ENCODE results near the gene DOK4.
A peak's percentile ranks its signal among the peaks of the same experiment; 100 is the strongest.

Gene DOK4

DNA sequence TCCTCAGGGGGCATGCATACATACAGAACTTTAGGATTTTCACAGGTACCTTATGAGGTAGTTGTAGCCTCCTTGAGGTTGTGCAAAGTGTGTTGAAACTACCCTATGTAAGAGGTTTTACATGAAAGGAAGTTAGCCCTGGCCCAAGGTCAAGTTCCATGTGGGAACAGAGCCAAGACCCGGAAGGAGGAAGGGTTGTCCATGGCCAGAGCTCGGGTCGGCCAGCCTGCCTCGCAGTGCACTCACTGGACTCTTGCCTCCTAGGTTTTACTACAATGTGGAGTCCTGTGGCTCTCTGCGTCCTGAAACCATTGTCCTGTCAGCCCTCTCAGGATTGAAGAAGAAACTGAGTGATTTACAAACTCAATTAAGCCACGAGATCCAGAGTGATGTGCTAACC is 15.6 kb downstream of the DOK4 start:
- no peak overlapping the region for H3K4me3 ChIP-seq (ENCODE audit: low read length)
- DNase-seq (ENCODE audit: low read depth) = no peak
- TF ChIP-seq, protein P1, sequence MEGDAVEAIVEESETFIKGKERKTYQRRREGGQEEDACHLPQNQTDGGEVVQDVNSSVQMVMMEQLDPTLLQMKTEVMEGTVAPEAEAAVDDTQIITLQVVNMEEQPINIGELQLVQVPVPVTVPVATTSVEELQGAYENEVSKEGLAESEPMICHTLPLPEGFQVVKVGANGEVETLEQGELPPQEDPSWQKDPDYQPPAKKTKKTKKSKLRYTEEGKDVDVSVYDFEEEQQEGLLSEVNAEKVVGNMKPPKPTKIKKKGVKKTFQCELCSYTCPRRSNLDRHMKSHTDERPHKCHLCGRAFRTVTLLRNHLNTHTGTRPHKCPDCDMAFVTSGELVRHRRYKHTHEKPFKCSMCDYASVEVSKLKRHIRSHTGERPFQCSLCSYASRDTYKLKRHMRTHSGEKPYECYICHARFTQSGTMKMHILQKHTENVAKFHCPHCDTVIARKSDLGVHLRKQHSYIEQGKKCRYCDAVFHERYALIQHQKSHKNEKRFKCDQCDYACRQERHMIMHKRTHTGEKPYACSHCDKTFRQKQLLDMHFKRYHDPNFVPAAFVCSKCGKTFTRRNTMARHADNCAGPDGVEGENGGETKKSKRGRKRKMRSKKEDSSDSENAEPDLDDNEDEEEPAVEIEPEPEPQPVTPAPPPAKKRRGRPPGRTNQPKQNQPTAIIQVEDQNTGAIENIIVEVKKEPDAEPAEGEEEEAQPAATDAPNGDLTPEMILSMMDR (conservative IDR thresholded peaks at IDR 0.05; ENCODE audit: low read depth, low read length) = no peak

DNA sequence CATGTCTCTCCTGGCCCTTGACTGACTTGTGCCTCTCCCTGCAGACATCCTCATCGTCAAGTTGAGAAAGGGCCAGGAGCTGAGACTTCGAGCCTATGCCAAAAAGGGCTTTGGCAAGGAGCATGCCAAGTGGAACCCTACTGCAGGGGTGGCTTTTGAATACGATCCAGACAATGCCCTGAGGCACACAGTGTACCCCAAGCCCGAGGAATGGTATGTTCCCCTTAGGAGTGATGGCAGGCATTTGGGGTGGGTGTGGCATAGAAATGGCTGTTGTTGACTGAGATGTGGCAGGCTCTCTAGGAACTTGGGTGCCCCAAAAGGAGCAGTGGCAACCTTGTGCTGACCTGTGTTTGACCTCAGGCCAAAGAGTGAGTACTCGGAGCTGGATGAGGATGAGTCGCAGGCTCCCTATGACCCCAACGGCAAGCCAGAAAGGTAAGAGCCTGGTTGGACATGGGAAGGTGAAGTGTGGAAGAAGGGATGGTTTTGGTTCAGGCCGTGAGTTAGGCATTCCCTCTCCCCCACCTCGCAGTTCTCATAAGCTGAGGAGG is 16.3 kb downstream of the DOK4 start:
- no peak for DNase-seq (ENCODE audit: low read depth)
- TF ChIP-seq, protein P1 (conservative IDR thresholded peaks at IDR 0.05; ENCODE audit: low read depth, low read length) = no peak
- H3K4me3 ChIP-seq (ENCODE audit: low read length) = no peak overlapping the region

DNA sequence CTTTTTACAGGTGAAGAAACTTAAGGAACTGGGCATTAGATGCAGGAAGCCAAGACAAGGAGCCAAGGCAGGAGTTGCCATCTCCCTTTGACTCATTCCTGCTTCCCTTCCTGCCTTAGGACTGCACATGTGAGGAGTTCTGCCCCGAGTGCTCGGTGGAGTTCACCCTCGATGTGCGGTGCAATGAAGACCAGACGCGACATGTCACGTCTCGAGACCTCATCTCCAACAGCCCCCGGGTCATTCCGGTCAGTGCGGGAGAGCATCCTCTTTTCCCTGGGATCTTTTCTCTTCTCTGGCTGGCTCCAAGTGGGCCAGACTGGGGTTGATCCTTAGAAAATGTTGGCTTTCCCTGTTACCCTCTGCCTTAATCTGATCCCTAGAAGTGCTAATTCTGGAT is 17.2 kb downstream of the DOK4 start:
- no peak for DNase-seq (ENCODE audit: low read depth)
- H3K4me3 ChIP-seq (ENCODE audit: low read length) = no peak overlapping the region
- TF ChIP-seq, protein P1 (conservative IDR thresholded peaks at IDR 0.05; ENCODE audit: low read depth, low read length) = no peak

DNA sequence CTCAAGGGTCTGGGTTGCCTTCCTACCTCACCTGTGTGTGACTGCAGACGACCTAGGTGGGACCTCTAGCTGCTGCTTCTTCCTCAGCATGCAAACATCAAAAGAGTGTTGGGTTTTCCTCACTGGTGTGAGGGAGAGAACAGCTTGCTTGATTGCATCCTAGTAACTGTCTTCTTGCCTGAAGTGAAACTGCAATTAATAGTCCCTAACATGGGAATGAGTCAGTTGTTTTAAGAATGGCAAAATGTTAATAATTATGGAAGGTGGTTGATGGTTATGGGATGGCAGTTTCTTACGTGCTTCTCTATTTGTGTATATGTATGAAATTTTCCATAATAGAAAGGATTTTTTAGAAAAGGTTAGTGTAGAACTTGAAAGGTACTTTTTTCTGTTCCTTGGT is 17.9 kb downstream of the DOK4 start:
- H3K4me3 ChIP-seq (ENCODE audit: low read length) = no peak overlapping the region
- TF ChIP-seq, protein P1 (conservative IDR thresholded peaks at IDR 0.05; ENCODE audit: low read depth, low read length) = no peak
- no peak for DNase-seq (ENCODE audit: low read depth)

DNA sequence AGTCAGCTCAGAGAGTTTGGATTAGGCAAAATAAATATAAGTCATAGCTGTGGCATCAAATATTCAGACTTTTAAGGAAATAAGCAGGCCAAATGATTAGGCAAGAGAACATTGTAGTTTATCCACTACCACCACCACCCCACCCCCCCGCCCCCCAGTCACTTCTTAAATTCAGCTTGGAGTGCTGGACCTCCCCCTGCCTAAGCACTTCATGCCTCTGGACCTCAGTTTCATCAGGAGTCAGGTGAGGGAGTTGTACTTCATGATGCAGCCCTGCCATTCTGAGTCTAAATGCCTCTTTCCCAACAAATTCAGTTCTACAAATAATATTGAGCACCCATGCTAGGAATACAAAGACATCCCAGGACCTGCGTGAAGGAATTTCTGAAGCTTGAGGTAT is 21.8 kb downstream of the DOK4 start:
- H3K4me3 ChIP-seq (ENCODE audit: low read length) = no peak overlapping the region
- no peak for DNase-seq (ENCODE audit: low read depth)
- TF ChIP-seq, protein P1 (conservative IDR thresholded peaks at IDR 0.05; ENCODE audit: low read depth, low read length) = no peak

DNA sequence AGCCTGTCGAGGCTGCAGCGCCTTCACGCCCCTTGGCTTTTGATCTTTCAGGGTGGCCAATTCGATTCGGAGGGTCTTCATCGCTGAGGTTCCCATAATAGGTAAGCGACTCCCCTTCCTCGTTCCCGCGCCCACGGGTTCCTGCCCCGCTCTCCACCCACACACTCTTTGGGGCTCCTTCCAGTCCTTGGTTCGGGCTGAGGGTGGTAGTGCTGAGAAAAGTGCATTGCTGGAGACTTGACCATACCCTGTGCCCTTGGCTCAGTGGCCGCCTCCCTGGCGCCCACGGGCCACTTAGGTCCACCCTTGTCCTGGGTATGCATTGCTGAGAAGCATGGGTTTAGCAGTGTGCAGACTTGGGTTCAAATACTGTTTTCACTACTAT is 23.3 kb downstream of the DOK4 start:
- H3K4me3 ChIP-seq (ENCODE audit: low read length) = peak overlapping the region; percentile 95
- TF ChIP-seq, protein P1 (conservative IDR thresholded peaks at IDR 0.05; ENCODE audit: low read depth, low read length) = no peak
- no peak for DNase-seq (ENCODE audit: low read depth)

DNA sequence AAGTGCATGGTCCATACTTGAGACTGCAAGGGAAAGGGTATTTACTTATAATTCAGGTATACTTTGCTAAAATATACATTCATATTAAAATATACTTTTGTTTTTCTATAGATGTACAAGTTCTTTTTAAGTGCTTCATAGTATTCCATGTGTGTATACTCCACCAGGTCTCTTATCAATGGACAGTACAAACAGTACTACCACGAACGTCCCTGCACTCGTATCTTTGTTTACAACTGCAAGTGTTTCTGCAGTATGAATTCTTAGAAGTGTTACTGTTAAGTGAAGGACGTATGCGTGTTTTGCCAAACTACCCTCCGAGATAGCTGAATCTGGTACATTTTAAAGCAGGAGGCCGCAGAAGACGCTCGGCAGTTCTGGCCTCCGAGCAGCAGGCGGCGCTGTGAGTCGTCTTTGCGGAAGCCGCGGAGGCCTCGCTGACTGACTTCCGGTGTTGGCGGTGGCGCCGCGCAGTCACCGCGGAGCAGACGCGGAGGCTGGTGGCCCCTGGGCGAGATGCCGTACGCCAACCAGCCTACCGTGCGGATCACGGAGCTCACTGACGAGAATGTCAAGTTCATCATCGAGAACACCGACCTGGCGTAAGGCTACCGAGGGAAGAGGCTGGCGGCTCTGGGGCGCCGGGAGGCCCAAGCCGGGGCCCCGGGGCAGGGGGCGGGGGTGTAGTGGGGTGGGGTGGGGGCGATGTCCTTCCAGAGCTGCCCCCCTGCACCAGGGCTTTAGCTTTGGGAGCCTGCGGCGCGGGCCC is 23.9 kb downstream of the DOK4 start, which contains the start of gene POLR2C:
POLR2C (plus strand) TSS at position 471 of the 769 bp plus-strand sequence; CDS start at position 517, 46 bp downstream.
- TF ChIP-seq, protein P1 (conservative IDR thresholded peaks at IDR 0.05; ENCODE audit: low read depth, low read length) = peak; percentile 93
- H3K4me3 ChIP-seq (ENCODE audit: low read length) = peak within 1 kb of the TSS; percentile 95
- DNase-seq (ENCODE audit: low read depth) = no peak
